Panc1 (cell line): ENCODE data around the gene MDFI. TPM values are rescaled to one million over a fixed set of nuclear protein-coding genes. Genes with fewer than 3 reads are reported as not detected.

ENCODE experiments used
- ATAC-seq: fragments of 200-7000 bp; cut with Tn5 transposase; 2 replicates; pipeline ENCODE4 v1.9.1; 2020; ENCODE audit warnings: mild to moderate bottlenecking, moderate library complexity
- BruUV-seq: library from RNA; stranded (reverse); fragments of 400-500 nt; replicated peaks from 2 replicates; lab custom pipeline; 2021; lab: Mats Ljungman, UMichigan
- CTCF ChIA-PET: fragments of 300-600 bp; sonication (Branson Sonifier 250); formaldehyde crosslinking; loops from one replicate; lab custom pipeline; 2022; ENCODE audit warnings: antibody characterized with exemption; lab: Charles Lee
- POLR2A ChIA-PET: fragments of 300-600 bp; sonication (Branson Sonifier 250); formaldehyde crosslinking; loops from one replicate; lab custom pipeline; 2022; ENCODE audit warnings: antibody characterized with exemption; lab: Charles Lee
- DNase-seq: peaks from one replicate; pipeline ENCODE4 v3.0.0-alpha.2; 2010; ENCODE audit warnings: low read depth, low spot score
- H3K27ac ChIP-seq: 2 replicates; pipeline ENCODE4 v1.5.1; 2011; ENCODE audit warnings: mild to moderate bottlenecking, low read length, inconsistent platforms
- H3K27me3 ChIP-seq: fragments of 200-500 bp; sonication (Bioruptor generic); 2 replicates; pipeline ENCODE4 v1.6.0; 2014; ENCODE audit warnings: low read length, inconsistent platforms; ENCODE audit not compliant: control insufficient read depth, insufficient read depth
- H3K36me3 ChIP-seq: fragments of 200-500 bp; sonication (Bioruptor generic); 2 replicates; pipeline ENCODE4 v1.5.1; 2014; ENCODE audit warnings: inconsistent platforms, mild to moderate bottlenecking, low read length, moderate library complexity; ENCODE audit not compliant: control insufficient read depth, insufficient read depth
- H3K4me1 ChIP-seq: 2 replicates; pipeline ENCODE4 v1.5.1; 2011; ENCODE audit warnings: inconsistent platforms, mild to moderate bottlenecking, low read length, moderate library complexity; ENCODE audit not compliant: control insufficient read depth, insufficient read depth
- H3K4me3 ChIP-seq, 2 experiments: 2 replicates each; pipeline ENCODE4 v1.5.1; 2011 to 2012; ENCODE audit warnings: low read depth in 2 of 2, low read length in 2 of 2, mild to moderate bottlenecking in 2 of 2, inconsistent platforms in 1 of 2, moderate library complexity in 1 of 2
- H3K9me3 ChIP-seq: fragments of 200-500 bp; sonication (Bioruptor generic); 2 replicates; pipeline ENCODE4 v1.5.1; 2014; ENCODE audit warnings: low read depth, mild to moderate bottlenecking, inconsistent platforms, low read length, moderate library complexity; ENCODE audit not compliant: control insufficient read depth, insufficient read depth
- CTCF ChIP-seq: fragments of 450-650 bp; IDR thresholded peaks from 2 replicates; pipeline ENCODE4 v1.5.1; 2017; ENCODE audit warnings: mild to moderate bottlenecking
- POLR2AphosphoS5 ChIP-seq: IDR thresholded peaks from 2 replicates; pipeline ENCODE4 v1.6.1; 2012; ENCODE audit warnings: mild to moderate bottlenecking, low read depth, low read length, moderate library complexity
- REST ChIP-seq, 2 experiments: IDR thresholded peaks; 2 replicates each; pipeline ENCODE4 v1.6.1; 2011 to 2012; ENCODE audit warnings: low read depth in 2 of 2, control low read depth in 1 of 2, low read length in 1 of 2, mild to moderate bottlenecking in 1 of 2, moderate library complexity in 1 of 2; ENCODE audit not compliant: insufficient read depth in 1 of 2
- SIN3A ChIP-seq: IDR thresholded peaks from 2 replicates; pipeline ENCODE4 v1.6.1; 2012; ENCODE audit warnings: low read depth, mild to moderate bottlenecking, low read length, moderate library complexity, borderline replicate concordance; ENCODE audit not compliant: insufficient read depth
- TCF7L2 ChIP-seq: IDR thresholded peaks from 2 replicates; pipeline ENCODE4 v1.6.1; 2011; ENCODE audit warnings: mild to moderate bottlenecking, low read depth, low read length, inconsistent platforms
- in situ Hi-C: cut with HindIII; loops from 2 replicates; pipeline ENCODE4 v1.10.0; 2016; ENCODE audit warnings: low sequenced_read_pairs, low pct_unique_long_range_greater_than_20kb
- intact Hi-C: fragments of 100-400 bp; cut with micrococcal nuclease; formaldehyde crosslinking; loops from one replicate; pipeline ENCODE4 v1.10.0; 2022; ENCODE audit not compliant: unreplicated experiment
- total RNA-seq: library from RNA; stranded (reverse); gene quantifications from one replicate; pipeline ENCODE4 v1.2.1, GENCODE V29; 2021; ENCODE audit not compliant: unreplicated experiment

Gene MDFI
- total RNA-seq, 1 experiment from 2014 or later, result 0.54 TPM

GRCh38 chr6:41591859-41592502 is 46.3 kb upstream of the MDFI start:
- Histone ChIP-seq H3K27me3 (no peaks in the 10 kb centered on the region), H3K9me3 (no peaks in the 10 kb centered on the region), H3K36me3 (no peaks in the 10 kb centered on the region), H3K4me3 (no peak overlapping the region), H3K4me1 (no peaks in the 10 kb centered on the region), H3K27ac (no peak overlapping the region)
- in situ Hi-C loops, result no loop called here
- DNase-seq (peak; percentile 46), ATAC-seq (peak; percentile 82)
- intact Hi-C loops, result loop anchor here (1.0 to 2.0 kb wide), 2 partner anchors 168 to 225 kb away; no protein-coding TSS in a partner anchor
- POLR2A ChIA-PET, result no interaction called here
- no TSS peak for BruUV-seq
- CTCF ChIA-PET, result interaction anchor here (0.6 to 0.8 kb wide), 5 partner anchors 115 to 218 kb away, joined by 3 to 12 read pairs (median 5); no protein-coding TSS in a partner anchor
- TF ChIP-seq CTCF (peak; percentile 95), TCF7L2 (no peak), SIN3A (no peak), REST (IDR thresholded peaks at IDR 0.05; ENCODE audit: insufficient read depth in 1 of 2, low read depth in 2 of 2, low read length in 1 of 2) (no peak), POLR2AphosphoS5 (no peak)

- Histone ChIP-seq H3K4me1 (no peaks in the 10 kb centered on the region), H3K27me3 (no peaks in the 10 kb centered on the region), H3K4me3 (no peak overlapping the region), H3K36me3 (no peaks in the 10 kb centered on the region), H3K27ac (no peak overlapping the region), H3K9me3 (no peaks in the 10 kb centered on the region)
- in situ Hi-C loops, result no loop called here
- intact Hi-C loops, result loop anchor here (2.0 kb wide), 1 partner anchor 227 kb away; no protein-coding TSS in a partner anchor
- ChIA-PET CTCF (no interaction called here), POLR2A (no interaction called here)
- ATAC-seq, result no peak
- no TSS peak for BruUV-seq
- no peak for TF ChIP-seq TCF7L2
- no peak for DNase-seq
These were observed 44.9 kb upstream of the MDFI start for GRCh38 chr6:41593406-41593805.

GRCh38 chr6:41593839-41594238 is 44.4 kb upstream of the MDFI start:
- ChIA-PET POLR2A (interaction anchor here (0.7 kb wide), 1 partner anchor 73 kb away, joined by 3 read pairs; no protein-coding TSS in a partner anchor), CTCF (no interaction called here)
- no peak for DNase-seq
- ATAC-seq, result no peak
- no peaks in the 10 kb centered on the region for H3K9me3 ChIP-seq
- no peak overlapping the region for H3K27ac ChIP-seq
- H3K36me3 ChIP-seq, result no peaks in the 10 kb centered on the region
- in situ Hi-C loops (no loop called here), intact Hi-C loops (loop anchor here (2.0 kb wide), 1 partner anchor 227 kb away; no protein-coding TSS in a partner anchor)
- no peak for TF ChIP-seq REST (IDR thresholded peaks at IDR 0.05; ENCODE audit: insufficient read depth in 1 of 2, low read depth in 2 of 2, low read length in 1 of 2)
- TF ChIP-seq CTCF, result no peak
- TF ChIP-seq POLR2AphosphoS5, result no peak
- TF ChIP-seq TCF7L2, result no peak
- TF ChIP-seq SIN3A, result no peak
- no peak overlapping the region for H3K4me3 ChIP-seq
- no peaks in the 10 kb centered on the region for H3K27me3 ChIP-seq
- BruUV-seq, result no TSS peak
- H3K4me1 ChIP-seq, result no peaks in the 10 kb centered on the region
